DND-41 (cell line): ENCODE results near the gene DYNC1I1.

Source experiments
- ATAC-seq: fragments of 200-7000 bp; cut with Tn5 transposase; 3 replicates; pipeline ENCODE4 v1.9.1; 2021; ENCODE audit warnings: low read depth; ENCODE audit not compliant: insufficient read depth
- DNase-seq: peaks from one replicate; pipeline ENCODE4 v3.0.0-alpha.2; 2020
- H2AFZ ChIP-seq: 2 replicates; pipeline ENCODE4 v1.6.0; 2012; ENCODE audit warnings: low read depth, low read length
- H3K27ac ChIP-seq: 2 replicates; pipeline ENCODE4 v1.5.1; 2012; ENCODE audit warnings: low read length, inconsistent platforms
- H3K27me3 ChIP-seq: fragments of 200-600 bp; sonication (generic); 2 replicates; pipeline ENCODE4 v1.6.0; 2012; ENCODE audit warnings: low read length, mild to moderate bottlenecking, inconsistent platforms; ENCODE audit not compliant: insufficient read depth, poor library complexity
- H3K36me3 ChIP-seq: 2 replicates; pipeline ENCODE4 v1.5.1; 2012; ENCODE audit warnings: low read length, inconsistent platforms; ENCODE audit not compliant: insufficient read depth
- H3K4me1 ChIP-seq: 2 replicates; pipeline ENCODE4 v1.5.1; 2012; ENCODE audit warnings: mild to moderate bottlenecking, low read length; ENCODE audit not compliant: insufficient read depth
- H3K4me2 ChIP-seq: 2 replicates; pipeline ENCODE4 v1.6.0; 2012; ENCODE audit warnings: mild to moderate bottlenecking, moderate library complexity, low read length, inconsistent platforms; ENCODE audit not compliant: insufficient read depth
- H3K4me3 ChIP-seq, 2 experiments: fragments of 200-600 bp in 1 of 2; shearing (Covaris generic) in 1 of 2; 2 replicates each; pipeline ENCODE4 v1.5.1; 2012 to 2016; ENCODE audit warnings: inconsistent platforms in 2 of 2, low read length in 2 of 2, mild to moderate bottlenecking in 2 of 2, low read depth in 1 of 2, moderate library complexity in 1 of 2
- H3K79me2 ChIP-seq: 2 replicates; pipeline ENCODE4 v1.6.0; 2012; ENCODE audit warnings: low read length, inconsistent platforms; ENCODE audit not compliant: insufficient read depth
- H3K9ac ChIP-seq: 2 replicates; pipeline ENCODE4 v1.6.0; 2012; ENCODE audit warnings: low read depth, mild to moderate bottlenecking, inconsistent platforms, low read length, moderate library complexity
- H3K9me3 ChIP-seq: 2 replicates; pipeline ENCODE4 v1.5.1; 2012; ENCODE audit warnings: low read length, moderate library complexity, mild to moderate bottlenecking, inconsistent platforms; ENCODE audit not compliant: insufficient read depth, severe bottlenecking
- H4K20me1 ChIP-seq: 2 replicates; pipeline ENCODE4 v1.6.0; 2012; ENCODE audit warnings: low read length; ENCODE audit not compliant: insufficient read depth
- EZH2 ChIP-seq: IDR thresholded peaks from 3 replicates; pipeline ENCODE4 v1.6.1; 2012; ENCODE audit warnings: borderline replicate concordance, low read depth, mild to moderate bottlenecking, moderate library complexity, low read length, inconsistent platforms; ENCODE audit not compliant: severe bottlenecking
- TF ChIP-seq, protein P1 (sequence below): IDR thresholded peaks from 2 replicates; pipeline ENCODE4 v1.5.1; 2012; ENCODE audit warnings: borderline replicate concordance, low read length, moderate library complexity, mild to moderate bottlenecking; ENCODE audit not compliant: poor library complexity, severe bottlenecking; ENCODE audit errors: extremely low read depth

The DYNC1I1 gene

GRCh38 chr7:95996886-95997285, 224.5 kb downstream of the DYNC1I1 start:
- Histone ChIP-seq H3K4me1 (no peaks in the 10 kb centered on the region), H3K4me2 (no peak overlapping the region), H3K27ac (no peak overlapping the region), H3K27me3 (no peaks in the 10 kb centered on the region), H2AFZ (no peak overlapping the region), H4K20me1 (no peaks in the 10 kb centered on the region), H3K9me3 (no peaks in the 10 kb centered on the region), H3K9ac (no peak overlapping the region), H3K36me3 (no peaks in the 10 kb centered on the region), H3K4me3 (no peak overlapping the region), H3K79me2 (no peaks in the 10 kb centered on the region)
- ATAC-seq: no peak
- TF ChIP-seq EZH2: no peak
- TF ChIP-seq, protein P1, sequence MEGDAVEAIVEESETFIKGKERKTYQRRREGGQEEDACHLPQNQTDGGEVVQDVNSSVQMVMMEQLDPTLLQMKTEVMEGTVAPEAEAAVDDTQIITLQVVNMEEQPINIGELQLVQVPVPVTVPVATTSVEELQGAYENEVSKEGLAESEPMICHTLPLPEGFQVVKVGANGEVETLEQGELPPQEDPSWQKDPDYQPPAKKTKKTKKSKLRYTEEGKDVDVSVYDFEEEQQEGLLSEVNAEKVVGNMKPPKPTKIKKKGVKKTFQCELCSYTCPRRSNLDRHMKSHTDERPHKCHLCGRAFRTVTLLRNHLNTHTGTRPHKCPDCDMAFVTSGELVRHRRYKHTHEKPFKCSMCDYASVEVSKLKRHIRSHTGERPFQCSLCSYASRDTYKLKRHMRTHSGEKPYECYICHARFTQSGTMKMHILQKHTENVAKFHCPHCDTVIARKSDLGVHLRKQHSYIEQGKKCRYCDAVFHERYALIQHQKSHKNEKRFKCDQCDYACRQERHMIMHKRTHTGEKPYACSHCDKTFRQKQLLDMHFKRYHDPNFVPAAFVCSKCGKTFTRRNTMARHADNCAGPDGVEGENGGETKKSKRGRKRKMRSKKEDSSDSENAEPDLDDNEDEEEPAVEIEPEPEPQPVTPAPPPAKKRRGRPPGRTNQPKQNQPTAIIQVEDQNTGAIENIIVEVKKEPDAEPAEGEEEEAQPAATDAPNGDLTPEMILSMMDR: no peak
- DNase-seq: no peak

GRCh38 chr7:95997632-95998031, 225.3 kb downstream of the DYNC1I1 start:
- Histone ChIP-seq H3K4me3 (no peak overlapping the region), H3K9me3 (no peaks in the 10 kb centered on the region)
- no peak for ATAC-seq

GRCh38 chr7:95999481-95999880, 227.1 kb downstream of the DYNC1I1 start:
- H3K27me3 ChIP-seq: no peaks in the 10 kb centered on the region
- no peak for ATAC-seq
- H3K27ac ChIP-seq: no peak overlapping the region
- no peak overlapping the region for H3K4me2 ChIP-seq
- TF ChIP-seq EZH2: no peak
- TF ChIP-seq, protein P1: no peak
- DNase-seq: no peak
- no peaks in the 10 kb centered on the region for H3K79me2 ChIP-seq
- no peaks in the 10 kb centered on the region for H4K20me1 ChIP-seq
- no peak overlapping the region for H3K9ac ChIP-seq
- H3K4me3 ChIP-seq: no peak overlapping the region
- no peaks in the 10 kb centered on the region for H3K9me3 ChIP-seq
- H3K36me3 ChIP-seq: no peaks in the 10 kb centered on the region
- no peak overlapping the region for H2AFZ ChIP-seq
- H3K4me1 ChIP-seq: no peaks in the 10 kb centered on the region

More at GRCh38 chr7:95997632-95998031, 225.3 kb downstream of the DYNC1I1 start:
- Histone ChIP-seq H3K27me3 (no peaks in the 10 kb centered on the region), H3K27ac (no peak overlapping the region), H3K9ac (no peak overlapping the region), H2AFZ (no peak overlapping the region), H3K4me2 (no peak overlapping the region), H3K36me3 (no peaks in the 10 kb centered on the region), H3K4me1 (no peaks in the 10 kb centered on the region), H3K79me2 (no peaks in the 10 kb centered on the region), H4K20me1 (no peaks in the 10 kb centered on the region)
- DNase-seq: no peak
- TF ChIP-seq, protein P1: no peak
- no peak for TF ChIP-seq EZH2

DNA sequence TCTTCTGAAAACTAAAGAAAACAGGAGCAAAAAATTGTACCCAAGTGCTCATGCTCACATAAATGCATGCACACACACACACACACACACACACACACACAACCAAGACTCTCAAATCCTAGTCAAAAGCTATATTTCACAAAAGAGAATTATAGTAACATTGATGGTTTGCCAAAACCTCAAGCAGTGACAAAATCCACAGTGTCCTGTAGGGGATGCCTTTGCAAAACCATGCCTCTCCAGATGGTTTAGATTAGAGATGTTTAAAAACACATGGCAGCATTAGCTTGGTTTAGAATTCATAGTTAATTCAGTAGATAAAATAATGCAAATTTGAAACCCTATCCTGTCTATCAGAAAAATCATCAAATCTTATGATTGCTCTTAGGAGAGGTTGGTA, 232.2 kb downstream of the DYNC1I1 start:
- H3K9me3 ChIP-seq: no peaks in the 10 kb centered on the region
- H3K79me2 ChIP-seq: no peaks in the 10 kb centered on the region
- H3K27ac ChIP-seq: no peak overlapping the region
- no peak overlapping the region for H2AFZ ChIP-seq
- no peaks in the 10 kb centered on the region for H3K27me3 ChIP-seq
- DNase-seq: no peak
- H3K4me1 ChIP-seq: no peaks in the 10 kb centered on the region
- H3K4me2 ChIP-seq: no peak overlapping the region
- no peak overlapping the region for H3K4me3 ChIP-seq
- no peak for ATAC-seq
- no peak for TF ChIP-seq EZH2
- TF ChIP-seq, protein P1: no peak
- H4K20me1 ChIP-seq: no peaks in the 10 kb centered on the region
- H3K36me3 ChIP-seq: no peaks in the 10 kb centered on the region
- no peak overlapping the region for H3K9ac ChIP-seq
